GM12872 (cell line): Measurements from ENCODE around the gene MBNL3.

Experiments used
- TF ChIP-seq, protein P1 (sequence below): IDR thresholded peaks from 3 replicates; pipeline ENCODE4 v1.5.1; 2011; ENCODE audit warnings: low read depth, mild to moderate bottlenecking, low read length, moderate library complexity; ENCODE audit not compliant: insufficient read depth

The MBNL3 gene

DNA sequence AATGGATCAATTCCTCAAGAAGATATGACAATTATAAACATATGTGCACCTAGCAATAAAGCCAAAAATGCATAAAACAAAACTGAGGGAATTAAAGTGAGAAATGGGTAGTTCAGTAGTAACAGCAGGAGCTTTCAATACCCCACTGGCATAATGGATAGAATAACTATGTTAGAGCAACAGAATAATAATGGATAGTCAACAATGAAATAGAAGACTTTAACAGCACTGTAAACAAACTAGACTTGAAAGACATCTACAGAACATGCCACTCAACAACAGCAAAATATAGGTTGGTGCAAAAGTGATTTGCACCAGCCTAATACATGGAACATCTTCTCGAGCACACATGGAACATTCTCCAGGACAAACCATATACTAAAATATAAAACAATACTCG is 20.0 kb upstream of the MBNL3 start:
- TF ChIP-seq, protein P1, sequence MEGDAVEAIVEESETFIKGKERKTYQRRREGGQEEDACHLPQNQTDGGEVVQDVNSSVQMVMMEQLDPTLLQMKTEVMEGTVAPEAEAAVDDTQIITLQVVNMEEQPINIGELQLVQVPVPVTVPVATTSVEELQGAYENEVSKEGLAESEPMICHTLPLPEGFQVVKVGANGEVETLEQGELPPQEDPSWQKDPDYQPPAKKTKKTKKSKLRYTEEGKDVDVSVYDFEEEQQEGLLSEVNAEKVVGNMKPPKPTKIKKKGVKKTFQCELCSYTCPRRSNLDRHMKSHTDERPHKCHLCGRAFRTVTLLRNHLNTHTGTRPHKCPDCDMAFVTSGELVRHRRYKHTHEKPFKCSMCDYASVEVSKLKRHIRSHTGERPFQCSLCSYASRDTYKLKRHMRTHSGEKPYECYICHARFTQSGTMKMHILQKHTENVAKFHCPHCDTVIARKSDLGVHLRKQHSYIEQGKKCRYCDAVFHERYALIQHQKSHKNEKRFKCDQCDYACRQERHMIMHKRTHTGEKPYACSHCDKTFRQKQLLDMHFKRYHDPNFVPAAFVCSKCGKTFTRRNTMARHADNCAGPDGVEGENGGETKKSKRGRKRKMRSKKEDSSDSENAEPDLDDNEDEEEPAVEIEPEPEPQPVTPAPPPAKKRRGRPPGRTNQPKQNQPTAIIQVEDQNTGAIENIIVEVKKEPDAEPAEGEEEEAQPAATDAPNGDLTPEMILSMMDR, result no peak

DNA sequence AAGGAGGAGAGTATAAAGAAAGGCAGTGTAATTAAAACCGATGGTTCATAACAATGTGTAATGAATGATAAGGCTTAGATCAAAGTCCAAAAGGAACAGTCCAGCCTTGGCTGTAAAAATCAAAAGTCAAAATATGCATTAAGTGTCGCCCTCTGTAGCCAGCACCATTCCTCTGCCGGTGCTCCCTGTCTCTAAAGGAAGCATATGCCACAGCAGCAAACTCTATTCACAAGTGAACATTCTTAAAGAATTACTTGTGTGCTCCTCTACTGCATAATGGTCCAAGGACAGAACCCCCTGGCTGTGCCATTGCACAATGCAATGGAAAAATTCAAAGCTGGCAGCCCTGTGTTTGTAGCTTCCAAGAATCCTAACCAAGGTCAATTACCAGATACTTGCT is 16.3 kb upstream of the MBNL3 start:
- TF ChIP-seq, protein P1, result no peak

DNA sequence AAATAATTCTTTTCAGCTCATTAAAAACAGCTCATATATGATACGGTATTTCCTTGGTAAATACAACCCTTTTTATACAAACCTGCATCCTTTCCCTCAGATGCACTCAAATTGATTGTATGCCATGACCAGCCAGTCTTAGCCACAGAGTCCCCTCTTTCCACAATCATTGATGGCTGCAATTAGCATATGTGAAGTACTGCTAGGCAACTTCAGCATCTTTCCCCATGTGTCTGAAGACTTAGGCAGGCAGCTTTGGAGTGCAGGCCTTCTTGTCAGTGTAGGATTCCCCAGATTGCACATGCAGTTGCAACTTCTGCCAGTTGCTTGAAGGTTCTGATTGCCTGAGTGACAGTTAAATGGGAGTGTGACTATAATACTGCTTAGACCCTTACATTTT is 15.6 kb upstream of the MBNL3 start:
- TF ChIP-seq, protein P1, result no peak

DNA sequence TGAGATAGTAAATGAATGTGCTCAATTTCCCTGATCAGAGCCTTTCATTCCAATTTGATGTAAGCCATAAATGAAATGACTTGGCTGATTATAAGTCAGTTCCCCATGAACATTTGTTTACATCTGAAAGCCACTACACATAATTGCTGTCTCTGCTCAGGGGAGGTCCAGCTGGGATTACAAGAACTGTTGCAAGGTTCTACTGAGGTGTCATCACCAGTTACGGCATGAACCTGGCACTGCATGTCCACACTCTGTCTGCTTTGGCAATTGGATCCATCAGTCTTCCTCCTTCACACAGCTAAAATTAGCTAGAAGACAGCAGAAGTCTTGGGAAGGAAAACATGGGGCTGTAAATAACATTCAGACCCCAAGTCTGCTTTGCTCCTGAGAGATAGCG is 12.8 kb upstream of the MBNL3 start:
- TF ChIP-seq, protein P1, result no peak

DNA sequence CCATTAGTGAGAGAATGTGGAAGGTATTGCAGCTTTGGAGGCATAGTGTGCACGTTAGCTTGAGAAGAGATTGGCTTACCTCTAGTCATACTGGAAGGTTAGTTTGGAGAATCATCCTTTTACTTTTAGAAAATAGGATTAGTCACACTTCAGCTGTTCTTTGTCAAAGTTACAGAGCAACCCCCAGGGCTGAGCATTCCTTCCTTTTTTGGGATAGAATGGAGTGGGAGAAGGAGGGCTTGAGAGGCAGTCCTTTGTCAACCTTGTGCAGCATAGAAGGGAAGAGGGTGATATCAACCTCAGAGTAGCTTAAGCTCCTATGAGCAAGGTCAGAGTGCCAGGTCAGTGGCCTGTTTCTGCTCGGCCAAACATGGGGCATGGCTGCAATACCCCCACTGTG is 8.6 kb upstream of the MBNL3 start:
- TF ChIP-seq, protein P1, result no peak

DNA sequence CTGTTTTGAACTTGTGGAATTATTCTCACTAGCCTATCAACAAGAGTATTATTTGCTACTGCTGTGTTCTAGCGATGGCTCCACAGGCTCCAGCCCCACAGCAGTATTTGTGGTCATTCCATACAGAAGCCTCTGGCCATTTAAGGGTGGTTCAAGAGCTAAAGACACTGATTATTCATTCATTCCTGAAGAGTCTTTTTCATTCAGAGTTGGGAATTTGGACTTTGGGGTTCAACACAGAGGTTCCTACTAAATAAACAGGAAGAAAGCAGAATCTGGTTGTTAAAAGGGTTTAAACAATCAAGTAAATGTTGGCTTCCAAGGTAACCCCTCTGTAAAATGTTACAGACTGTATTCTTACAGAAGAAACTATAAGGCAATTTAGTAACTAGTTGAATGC is 4.3 kb upstream of the MBNL3 start:
- TF ChIP-seq, protein P1, result no peak

DNA sequence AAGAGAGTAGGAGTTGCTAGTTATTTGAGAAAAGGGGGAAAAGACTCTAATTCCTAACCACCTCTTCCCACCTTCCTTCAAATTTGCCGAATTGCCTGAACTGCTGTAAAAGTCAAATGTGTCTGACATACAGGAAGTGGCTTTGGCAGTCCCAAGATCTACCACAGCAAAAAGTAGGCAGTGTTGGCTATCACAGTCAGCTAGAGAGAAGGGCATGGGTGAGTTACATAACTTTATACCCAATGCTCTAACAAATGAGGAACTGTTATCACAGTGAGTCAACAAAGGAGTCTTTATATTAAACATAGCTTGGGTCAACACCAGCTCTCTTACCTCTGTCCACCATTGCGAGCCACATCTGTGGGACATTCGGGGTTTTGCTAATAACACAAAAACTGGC is 2.4 kb upstream of the MBNL3 start:
- TF ChIP-seq, protein P1, result no peak
